B cell (primary cell): ENCODE measurements around the gene SLC16A9. TPM values are rescaled to one million over a fixed set of nuclear protein-coding genes. Genes with fewer than 3 reads are reported as not detected.

Experiments
- ATAC-seq: fragments of 200-7000 bp; cut with Tn5 transposase; one replicate; pipeline ENCODE4 v1.10.0; 2021; ENCODE audit warnings: low read depth, mild to moderate bottlenecking, moderate number of reproducible peaks, moderate library complexity
- CTCF ChIA-PET: fragments of 350-600 bp; sonication (Branson Sonifier 250); formaldehyde crosslinking; loops from one replicate; lab custom pipeline; 2021; ENCODE audit warnings: antibody characterized with exemption, inconsistent platforms; lab: Charles Lee
- POLR2A ChIA-PET: fragments of 350-600 bp; sonication (Branson Sonifier 250); formaldehyde crosslinking; loops from one replicate; lab custom pipeline; 2021; ENCODE audit warnings: antibody characterized with exemption; lab: Charles Lee
- DNase-seq: peaks from one replicate; pipeline ENCODE4 v3.0.0; 2013
- H2AFZ ChIP-seq: 2 replicates; pipeline ENCODE4 v1.6.1; 2012; ENCODE audit warnings: mild to moderate bottlenecking, low read depth, low read length; ENCODE audit not compliant: insufficient read depth, poor library complexity, severe bottlenecking
- H3K27ac ChIP-seq, 2 donors: 1 replicate in 1 of 2; 2 replicates in 1 of 2; pipeline ENCODE4 v1.5.1; 2012 to 2013; ENCODE audit warnings: low read length in 2 of 2, mild to moderate bottlenecking in 2 of 2, moderate library complexity in 1 of 2
- H3K27me3 ChIP-seq, 4 experiments: fragments of 200-600 bp in 1 of 4; sonication (generic) in 1 of 4; replicated peaks in 1 of 4; 1 replicate in 2 of 4; 2 replicates in 2 of 4; pipeline versions ENCODE4 v1.6.1 to v1.7.0; 2013 to 2016; ENCODE audit warnings: low read length in 3 of 4, mild to moderate bottlenecking in 2 of 4, mixed read lengths in 1 of 4, moderate library complexity in 1 of 4; ENCODE audit not compliant: insufficient read depth in 4 of 4, control insufficient read depth in 3 of 4; ENCODE audit errors: control extremely low read depth in 1 of 4
- H3K36me3 ChIP-seq, 2 experiments: replicated peaks in 1 of 2; 1 replicate in 1 of 2; 2 replicates in 1 of 2; pipeline versions ENCODE4 v1.6.1 to v1.7.1; 2013; ENCODE audit warnings: low read length in 1 of 2; ENCODE audit not compliant: insufficient read depth in 2 of 2, control insufficient read depth in 1 of 2; ENCODE audit errors: control extremely low read depth in 1 of 2, extremely low read depth in 1 of 2
- H3K4me1 ChIP-seq, 2 donors: fragments of 200-600 bp in 1 of 2; sonication (generic) in 1 of 2; 1 replicate in 1 of 2; 2 replicates in 1 of 2; pipeline versions ENCODE4 v1.5.1 to v1.6.1; 2013 to 2017; ENCODE audit warnings: low read length in 2 of 2; ENCODE audit not compliant: control insufficient read depth in 2 of 2, insufficient read depth in 2 of 2
- H3K4me2 ChIP-seq: replicated peaks from 2 replicates; pipeline ENCODE3; 2012; ENCODE audit warnings: mild to moderate bottlenecking, low read depth, low read length; ENCODE audit not compliant: poor library complexity, severe bottlenecking
- H3K4me3 ChIP-seq, 5 experiments: fragments of 200-600 bp in 1 of 5; sonication (generic) in 1 of 5; 1 replicate in 3 of 5; 2 replicates in 2 of 5; pipeline versions ENCODE4 v1.5.1 to v1.7.0; 2011 to 2016; ENCODE audit warnings: low read length in 4 of 5, mild to moderate bottlenecking in 4 of 5, low read depth in 2 of 5, control low read depth in 1 of 5, moderate library complexity in 1 of 5; ENCODE audit not compliant: insufficient read depth in 1 of 5; ENCODE audit errors: control extremely low read depth in 1 of 5, extremely low read depth in 1 of 5
- H3K79me2 ChIP-seq: fragments of 200-600 bp; sonication (generic); one replicate; pipeline ENCODE4 v1.6.0; 2016; ENCODE audit warnings: low read length; ENCODE audit not compliant: control insufficient read depth, insufficient read depth
- H3K9ac ChIP-seq: fragments of 200-600 bp; sonication (generic); 2 replicates; pipeline ENCODE4 v1.6.1; 2017; ENCODE audit warnings: mild to moderate bottlenecking, low read length, moderate library complexity
- H3K9me3 ChIP-seq, 3 donors: one replicate each; pipeline versions ENCODE4 v1.6.1 to v1.7.1; 2013; ENCODE audit warnings: low read length in 2 of 3; ENCODE audit not compliant: control insufficient read depth in 2 of 3, insufficient read depth in 1 of 3; ENCODE audit errors: control extremely low read depth in 1 of 3
- H4K20me1 ChIP-seq: 2 replicates; pipeline ENCODE4 v1.6.0; 2012; ENCODE audit warnings: mild to moderate bottlenecking, low read length; ENCODE audit not compliant: insufficient read depth, control insufficient read depth, poor library complexity, severe bottlenecking
- H3K27ac Mint-ChIP-seq: one replicate; pipeline ENCODE4 v1.8.0; 2021; ENCODE audit warnings: mixed read lengths
- H3K27me3 Mint-ChIP-seq: one replicate; pipeline ENCODE4 v1.8.0; 2021; ENCODE audit warnings: mixed read lengths
- H3K4me1 Mint-ChIP-seq: one replicate; pipeline ENCODE4 v1.8.0; 2021; ENCODE audit warnings: mixed read lengths
- H3K4me3 Mint-ChIP-seq: one replicate; pipeline ENCODE4 v1.8.0; 2021; ENCODE audit warnings: mixed read lengths
- H3K9me3 Mint-ChIP-seq: one replicate; pipeline ENCODE4 v1.8.0; 2022; ENCODE audit warnings: mixed read lengths; ENCODE audit not compliant: insufficient read depth
- CTCF ChIP-seq: fragments of 200-600 bp; IDR thresholded peaks from one replicate; pipeline ENCODE4 v1.8.0; 2022; ENCODE audit warnings: antibody characterized with exemption, mild to moderate bottlenecking
- EZH2 ChIP-seq: IDR thresholded peaks from 2 replicates; pipeline ENCODE4 v1.6.1; 2012; ENCODE audit warnings: borderline replicate concordance, low read depth, mild to moderate bottlenecking, moderate library complexity, low read length; ENCODE audit not compliant: insufficient read depth, poor library complexity, severe bottlenecking
- WGBS: methylation state at CpG from one replicate; pipeline ENCODE4 v1.1.5; 2013; ENCODE audit warnings: missing lambda C conversion rate; ENCODE audit not compliant: insufficient coverage; 5-methylcytosine and 5-hydroxymethylcytosine counted together
- intact Hi-C: fragments of 100-400 bp; cut with micrococcal nuclease; formaldehyde crosslinking; loops from one replicate; pipeline ENCODE4 v1.10.0; 2022
- polyA plus RNA-seq: library from polyadenylated mRNA; depleted of rRNA; stranded (reverse); fragments of >200 nt; gene quantifications from 2 replicates; pipeline ENCODE4 v1.2.3, GENCODE V29; 2012
- total RNA-seq, 2 donors: library from RNA; stranded (reverse); fragments of 120-200 nt in 1 of 2; gene quantifications; 1 replicate in 1 of 2; 2 replicates in 1 of 2; pipeline versions ENCODE4 v1.2.3 to v1.2.4, GENCODE V29; 2013 to 2022

Gene SLC16A9
- total and polyA plus RNA-seq, 2 donors (not counting 1 experiment from before 2014, with no cell fraction given): 0.04 TPM; not detected in 1

- CTCF ChIA-PET: no interaction called here
- H3K4me3 Mint-ChIP-seq: no peak overlapping the region
Observed at GRCh38 chr10:59687657-59688056, 22.0 kb downstream of the SLC16A9 start.

GRCh38 chr10:59684006-59684405 lies 25.6 kb downstream of the SLC16A9 start:
- no peaks in the 10 kb centered on the region for H3K9me3 ChIP-seq
- ChIA-PET CTCF (interaction anchor here (1.2 kb wide), 1 partner anchor 61 kb away, joined by 3 read pairs; no protein-coding TSS in a partner anchor), POLR2A (no interaction called here)
- no peaks in the 10 kb centered on the region for H3K27me3 Mint-ChIP-seq
- DNase-seq: no peak
- H3K9me3 Mint-ChIP-seq: no peaks in the 10 kb centered on the region
- H3K36me3 ChIP-seq: no peaks in the 10 kb centered on the region
- no peak overlapping the region for H3K4me3 Mint-ChIP-seq
- H3K4me3 ChIP-seq: no peak overlapping the region
- peaks cover 8% of the 10 kb centered on the region for H3K4me1 Mint-ChIP-seq
- H3K4me1 ChIP-seq: peaks cover 5 to 7% of the 10 kb centered on the region in 2 donors
- no peak overlapping the region for H2AFZ ChIP-seq
- no CpG with 5 or more reads among the region's 5 CpGs for WGBS
- no peaks in the 10 kb centered on the region for H3K79me2 ChIP-seq
- H3K27ac ChIP-seq: no peak overlapping the region
- no peak for ATAC-seq
- H3K27ac Mint-ChIP-seq: no peak overlapping the region
- TF ChIP-seq CTCF: no peak
- TF ChIP-seq EZH2: no peak
- no peak overlapping the region for H3K9ac ChIP-seq
- H4K20me1 ChIP-seq: no peaks in the 10 kb centered on the region
- H3K4me2 ChIP-seq: no peak overlapping the region
- intact Hi-C loops: no loop called here
- no peaks in the 10 kb centered on the region for H3K27me3 ChIP-seq

More at GRCh38 chr10:59687657-59688056, 22.0 kb downstream of the SLC16A9 start:
- POLR2A ChIA-PET: no interaction called here
- peaks cover 6% of the 10 kb centered on the region in 2 donors for H3K4me1 ChIP-seq
- H3K36me3 ChIP-seq: no peaks in the 10 kb centered on the region
- no peak overlapping the region for H3K27ac ChIP-seq
- WGBS: no CpG with 5 or more reads among the region's 1 CpG
- H3K4me3 ChIP-seq: no peak overlapping the region
- intact Hi-C loops: no loop called here
- H3K9me3 Mint-ChIP-seq: no peaks in the 10 kb centered on the region
- H3K27me3 ChIP-seq: no peaks in the 10 kb centered on the region
- no peaks in the 10 kb centered on the region for H4K20me1 ChIP-seq
- H3K4me1 Mint-ChIP-seq: peaks cover 8% of the 10 kb centered on the region
- H3K79me2 ChIP-seq: no peaks in the 10 kb centered on the region
- no peak for ATAC-seq
- H3K4me2 ChIP-seq: no peak overlapping the region
- DNase-seq: no peak
- H3K27ac Mint-ChIP-seq: no peak overlapping the region
- TF ChIP-seq CTCF (no peak), EZH2 (no peak)
- no peak overlapping the region for H3K9ac ChIP-seq
- H3K27me3 Mint-ChIP-seq: no peaks in the 10 kb centered on the region
- no peak overlapping the region for H2AFZ ChIP-seq
- no peaks in the 10 kb centered on the region for H3K9me3 ChIP-seq
